AG08396 (cell line): Measurements from ENCODE around the gene EXD3.

ENCODE experiments used
- DNase-seq: peaks from one replicate; pipeline ENCODE4 v3.0.0; 2012; ENCODE audit warnings: low spot score, mixed read lengths

Gene EXD3

GRCh38 chr9:137294681-137295237 is 128.2 kb downstream of the EXD3 start:
- no peak for DNase-seq

GRCh38 chr9:137294091-137294680 is 128.8 kb downstream of the EXD3 start:
- peak; percentile 82 for DNase-seq

- DNase-seq = no peak
Measured at GRCh38 chr9:137293482-137294090, 129.4 kb downstream of the EXD3 start.

- no peak for DNase-seq
Measured at GRCh38 chr9:137293094-137293481, 129.9 kb downstream of the EXD3 start.

DNA sequence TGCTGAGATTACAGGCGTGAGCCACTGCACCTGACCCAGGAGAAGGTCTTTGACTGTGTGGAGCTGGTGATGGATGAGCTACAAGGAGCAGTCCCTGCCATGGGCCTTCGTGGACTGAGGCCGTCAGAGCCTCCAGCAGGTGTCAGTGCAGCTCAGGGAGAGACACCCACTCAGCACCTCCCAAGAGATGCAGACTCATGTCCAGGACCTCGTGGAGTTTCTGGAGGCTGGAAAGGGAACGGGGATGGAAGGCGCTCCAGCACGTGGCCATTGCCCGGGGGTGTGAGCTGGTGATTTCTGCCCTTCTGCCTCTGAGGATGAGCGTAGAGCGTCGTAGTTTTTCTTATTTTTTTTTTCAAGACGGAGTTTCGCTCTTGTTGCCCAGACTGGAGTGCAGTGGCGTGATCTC is 136.0 kb downstream of the EXD3 start:
- peak; percentile 85 for DNase-seq

DNA sequence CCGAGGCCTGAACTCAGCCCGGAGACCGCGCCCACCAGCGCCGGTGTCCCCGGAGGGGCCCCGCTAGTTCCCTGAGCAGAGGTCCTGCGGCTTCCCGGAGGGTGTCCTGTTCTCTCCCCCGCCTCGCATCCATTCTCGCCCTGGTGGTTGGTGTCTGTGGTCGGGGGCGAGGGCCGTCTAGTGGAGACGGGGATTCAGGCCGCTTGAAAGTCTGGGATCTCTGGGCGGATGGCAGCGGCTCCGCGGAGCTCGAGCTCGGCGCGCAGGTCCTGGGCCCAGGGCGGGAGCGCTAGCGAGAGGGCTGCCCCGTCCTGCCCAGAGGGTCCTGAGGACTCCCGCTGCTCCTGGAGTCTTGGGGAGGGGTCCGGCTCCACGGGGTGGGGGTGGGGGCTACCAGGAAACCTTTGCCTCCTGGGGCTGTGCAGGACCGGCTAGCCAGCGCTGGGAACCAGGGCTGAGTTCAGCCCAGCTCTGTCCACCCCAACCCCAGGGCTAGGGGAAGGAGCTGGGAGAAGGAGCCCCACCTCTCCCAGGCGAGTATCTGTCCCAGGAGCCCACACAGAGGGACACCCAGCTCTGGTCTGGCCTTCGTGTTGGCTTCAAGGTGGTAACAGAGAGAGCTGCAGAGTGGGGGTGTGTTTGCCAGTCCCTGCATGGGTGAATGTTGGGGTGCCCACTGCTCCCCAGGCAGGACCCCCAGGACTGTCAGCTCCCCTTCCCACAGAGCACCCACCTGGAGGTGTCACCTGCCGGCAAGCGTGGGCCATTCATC is 141.4 kb downstream of the EXD3 start:
- DNase-seq = no peak

DNA sequence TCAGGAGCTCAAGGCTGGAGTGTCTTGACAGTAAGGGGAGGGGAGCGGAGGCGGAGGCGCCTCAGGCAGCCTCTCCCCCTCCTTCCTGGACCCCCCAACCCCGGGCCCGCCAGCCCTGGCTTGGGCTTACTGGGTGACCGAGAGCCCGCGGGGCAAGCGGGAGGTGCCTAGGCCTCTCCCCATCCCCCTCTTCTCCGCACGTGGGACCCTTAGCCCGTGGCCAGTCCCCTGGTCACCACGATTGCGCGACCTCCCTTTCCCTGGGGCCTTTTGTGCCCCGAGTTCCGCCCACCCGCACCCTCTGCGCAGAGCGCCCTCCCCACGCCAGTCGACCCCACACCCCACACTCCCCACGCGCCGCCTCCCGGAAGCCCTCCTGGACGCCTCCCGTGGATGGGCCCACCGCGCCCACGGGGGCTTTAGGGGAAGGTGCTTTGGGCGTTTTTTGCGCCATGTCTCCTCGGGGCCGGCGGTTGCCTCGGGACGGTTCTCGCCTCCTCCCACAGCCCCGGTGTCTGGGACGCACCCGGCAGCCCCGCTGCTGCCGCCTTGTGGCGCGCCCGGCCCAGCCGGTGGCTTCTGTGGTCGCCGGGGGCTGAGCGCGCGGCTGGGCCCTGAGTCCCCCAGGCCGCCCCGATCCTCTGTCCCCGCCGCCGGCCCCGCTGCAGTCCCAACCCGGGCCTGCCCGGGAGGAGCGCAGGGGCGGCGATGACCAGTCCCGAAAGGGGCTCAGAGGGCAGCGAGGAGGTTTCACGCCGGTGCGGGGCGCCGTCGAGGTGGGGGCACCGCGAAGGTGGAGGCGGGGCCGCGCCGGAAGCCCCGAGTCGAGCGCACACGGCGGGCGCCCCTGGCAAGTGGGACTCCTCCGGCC is 142.3 kb downstream of the EXD3 start:
- no peak for DNase-seq

GRCh38 chr9:137279741-137280473 is 143.1 kb downstream of the EXD3 start:
- DNase-seq = no peak

DNA sequence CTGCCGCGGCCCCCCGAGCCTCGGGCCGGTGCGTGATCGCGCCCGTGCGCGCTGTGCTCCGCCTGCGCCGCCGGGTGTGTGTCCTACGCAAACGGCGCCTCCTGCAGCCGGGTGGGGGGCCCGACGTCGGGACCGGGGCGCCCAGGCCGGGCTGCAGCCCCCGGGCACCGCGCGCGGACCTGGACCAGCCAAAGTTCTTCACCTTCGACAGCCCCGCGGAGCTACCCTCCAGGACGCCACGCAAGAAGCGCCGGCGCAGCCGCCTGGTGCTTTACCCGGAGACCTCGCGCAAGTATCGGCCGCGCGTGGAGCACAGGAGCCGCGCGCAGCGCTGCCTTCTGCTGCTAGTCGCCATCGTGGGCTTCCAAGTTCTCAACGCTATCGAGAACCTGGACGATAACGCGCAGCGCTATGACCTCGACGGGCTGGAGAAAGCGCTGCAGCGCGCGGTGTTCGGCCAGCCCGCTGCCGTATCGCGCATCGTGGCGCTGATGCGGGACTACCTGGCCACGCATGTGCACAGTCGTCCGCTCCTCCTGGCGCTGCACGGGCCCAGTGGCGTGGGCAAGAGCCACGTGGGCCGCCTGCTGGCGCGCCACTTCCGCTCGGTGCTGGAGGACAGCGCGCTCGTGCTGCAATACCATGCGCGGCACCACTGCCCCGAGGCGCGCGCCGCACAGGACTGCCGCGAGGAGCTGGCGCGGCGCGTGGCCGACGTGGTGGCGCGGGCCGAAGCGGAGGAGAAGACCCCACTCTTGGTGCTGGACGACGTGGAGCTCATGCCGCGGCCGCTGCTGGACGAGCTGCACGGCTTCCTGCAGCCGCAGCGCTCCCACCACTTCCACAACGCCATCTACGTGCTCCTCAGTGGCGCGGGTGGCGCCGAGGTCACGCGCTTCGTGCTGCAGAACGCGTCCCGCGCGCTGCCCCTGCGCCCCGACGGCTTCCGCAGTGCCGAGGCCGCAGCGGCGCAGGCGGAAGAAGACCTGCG is 143.9 kb downstream of the EXD3 start:
- no peak for DNase-seq

DNA sequence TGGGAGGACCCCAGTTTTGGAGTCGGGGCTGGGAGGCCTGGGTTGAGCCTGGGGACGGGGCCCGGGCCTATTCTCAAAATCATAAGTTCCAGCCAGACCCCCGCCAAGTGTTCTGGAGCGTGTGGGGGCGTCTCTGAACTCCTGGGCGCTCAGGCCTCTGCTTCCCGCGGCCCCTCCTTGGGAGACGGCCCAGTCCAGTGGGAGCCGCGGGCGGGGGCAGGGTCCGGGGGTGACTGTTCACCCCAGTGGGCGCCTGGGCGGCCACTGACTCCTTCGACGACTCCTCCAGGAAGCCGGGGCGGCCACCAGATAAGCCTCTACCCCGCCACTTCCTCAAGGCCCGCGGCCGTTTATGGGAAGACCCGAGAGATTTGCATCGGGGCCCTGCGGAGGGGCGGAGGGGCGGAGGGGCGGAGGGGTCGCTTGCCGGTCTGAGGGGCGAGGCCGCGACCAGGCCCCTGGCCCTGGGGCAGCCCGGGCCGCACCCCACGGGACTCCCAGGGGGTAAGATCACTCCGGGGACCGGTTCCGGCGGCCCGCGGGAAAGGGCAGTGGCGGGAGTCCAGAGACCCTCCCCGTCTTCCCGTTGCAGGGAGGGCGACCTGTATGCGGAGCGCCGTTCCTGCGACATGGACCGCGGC is 144.8 kb downstream of the EXD3 start:
- DNase-seq = peak; percentile 46

DNA sequence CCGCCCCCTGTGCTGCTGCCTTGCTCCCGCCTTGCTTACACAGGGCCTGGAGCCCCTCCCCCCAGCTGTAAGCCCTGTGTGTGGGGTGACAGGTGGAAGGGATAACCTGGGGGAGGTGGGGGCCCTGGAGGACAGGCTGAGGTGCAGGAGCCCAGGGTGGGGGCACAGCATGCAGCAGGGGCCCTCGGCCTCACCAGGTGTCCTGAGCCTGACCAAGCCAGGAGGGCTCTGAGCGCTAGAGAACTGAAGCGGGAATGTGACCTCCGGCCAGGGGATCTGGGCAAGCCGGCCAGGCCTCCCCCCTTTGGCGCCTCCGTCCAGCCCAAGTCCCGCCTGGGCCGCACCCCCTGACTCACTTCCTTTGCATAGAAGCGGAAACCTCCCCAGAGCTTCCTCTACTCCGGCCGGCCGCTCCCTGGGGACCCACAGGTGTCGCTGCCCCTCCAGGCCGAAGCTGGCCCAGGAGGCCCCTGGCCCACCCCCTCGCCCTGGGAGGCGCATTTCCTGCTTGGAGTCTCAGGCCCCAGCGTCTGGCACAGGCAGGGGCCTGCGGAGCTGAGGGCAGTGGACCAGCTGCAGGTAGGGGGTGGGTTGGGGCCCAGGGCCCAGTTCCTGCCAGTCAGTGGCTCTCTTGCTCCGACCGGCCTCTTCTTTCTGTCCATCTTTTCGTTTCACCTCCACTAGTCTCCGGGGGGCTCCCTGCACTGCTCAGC is 145.5 kb downstream of the EXD3 start, which contains the start of gene TOR4A:
Gene TOR4A, plus strand, starts transcription at position 398 of the 713 bp plus-strand sequence. CDS start 964 bp downstream, outside the sequence.
- DNase-seq = peak; percentile 93

- peak; percentile 84 for DNase-seq
Measured at GRCh38 chr9:137276473-137277328, 146.3 kb downstream of the EXD3 start.

GRCh38 chr9:137275588-137276472 is 147.1 kb downstream of the EXD3 start:
- no peak for DNase-seq

DNA sequence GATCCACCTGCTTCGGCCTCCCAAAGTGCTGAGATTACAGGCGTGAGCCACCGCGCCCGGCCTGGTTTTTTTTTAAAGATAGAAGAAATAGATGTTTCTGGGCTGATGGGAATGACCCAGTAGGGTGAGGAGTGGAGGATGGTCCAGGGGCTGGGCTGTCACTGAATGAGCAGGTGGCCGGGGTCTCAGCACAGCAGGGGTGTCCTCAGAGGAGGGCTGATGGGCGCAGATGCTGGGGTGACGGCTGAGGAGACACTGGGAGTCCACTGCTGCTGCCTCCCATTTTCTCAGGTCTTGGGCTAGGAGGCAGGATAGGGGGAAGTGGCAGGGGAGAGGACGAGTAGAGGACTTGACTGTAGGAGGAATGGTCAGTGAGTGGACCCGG is 147.8 kb downstream of the EXD3 start:
- DNase-seq = no peak

DNA sequence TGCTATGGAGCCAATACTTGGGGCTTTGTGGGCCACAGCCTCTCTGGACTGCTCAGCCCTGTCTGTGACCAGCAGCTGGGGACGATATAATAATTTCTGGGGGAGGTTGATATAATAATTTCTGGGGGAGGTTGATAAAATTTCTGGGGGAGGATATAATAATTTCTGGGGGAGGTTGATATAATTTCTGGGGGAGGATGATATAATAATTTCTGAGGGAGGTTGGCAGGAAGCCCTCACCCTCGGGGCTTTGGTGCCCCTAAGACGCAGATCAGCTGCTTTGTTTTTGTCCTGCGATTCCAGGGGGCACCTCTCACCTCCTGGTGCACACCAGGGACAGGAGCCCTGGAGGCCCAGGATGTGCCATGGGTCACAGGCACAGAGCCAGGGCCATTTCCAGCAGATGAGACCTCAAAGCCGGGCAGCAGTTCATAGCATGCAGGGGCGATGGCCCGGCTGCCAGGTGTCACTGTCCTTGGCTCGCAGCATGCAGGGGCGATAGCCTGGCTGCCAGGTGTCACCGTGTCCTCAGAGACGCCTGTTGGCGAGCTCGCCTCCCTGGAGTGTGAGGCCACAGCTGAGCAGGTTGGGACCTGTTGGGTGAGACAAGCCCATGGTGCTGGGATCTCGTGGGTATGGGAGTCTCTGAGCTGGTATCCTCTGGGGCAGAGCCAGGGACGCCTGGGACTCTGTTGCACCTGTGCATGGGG is 149.2 kb downstream of the EXD3 start:
- DNase-seq = no peak

- no peak for DNase-seq
Measured at GRCh38 chr9:137273095-137273490, 149.9 kb downstream of the EXD3 start.
